Activated CD4-positive, alpha-beta T cell treated with anti-CD3 and anti-CD28 coated beads for 4 hours (primary cell): ENCODE measurements around the gene RPL34.
A peak's percentile ranks its signal among the peaks of the same experiment; 100 is the strongest.
"Not testable (repeated sequence)": the region's sequence is repeated elsewhere in the genome, so short reads cannot be mapped to it uniquely, and the experiment has no call there.

Experiments used
- DNase-seq, 2 donors: peaks; one replicate each; pipeline ENCODE4 v3.0.0-alpha.2; 2020

RPL34 gene

DNA sequence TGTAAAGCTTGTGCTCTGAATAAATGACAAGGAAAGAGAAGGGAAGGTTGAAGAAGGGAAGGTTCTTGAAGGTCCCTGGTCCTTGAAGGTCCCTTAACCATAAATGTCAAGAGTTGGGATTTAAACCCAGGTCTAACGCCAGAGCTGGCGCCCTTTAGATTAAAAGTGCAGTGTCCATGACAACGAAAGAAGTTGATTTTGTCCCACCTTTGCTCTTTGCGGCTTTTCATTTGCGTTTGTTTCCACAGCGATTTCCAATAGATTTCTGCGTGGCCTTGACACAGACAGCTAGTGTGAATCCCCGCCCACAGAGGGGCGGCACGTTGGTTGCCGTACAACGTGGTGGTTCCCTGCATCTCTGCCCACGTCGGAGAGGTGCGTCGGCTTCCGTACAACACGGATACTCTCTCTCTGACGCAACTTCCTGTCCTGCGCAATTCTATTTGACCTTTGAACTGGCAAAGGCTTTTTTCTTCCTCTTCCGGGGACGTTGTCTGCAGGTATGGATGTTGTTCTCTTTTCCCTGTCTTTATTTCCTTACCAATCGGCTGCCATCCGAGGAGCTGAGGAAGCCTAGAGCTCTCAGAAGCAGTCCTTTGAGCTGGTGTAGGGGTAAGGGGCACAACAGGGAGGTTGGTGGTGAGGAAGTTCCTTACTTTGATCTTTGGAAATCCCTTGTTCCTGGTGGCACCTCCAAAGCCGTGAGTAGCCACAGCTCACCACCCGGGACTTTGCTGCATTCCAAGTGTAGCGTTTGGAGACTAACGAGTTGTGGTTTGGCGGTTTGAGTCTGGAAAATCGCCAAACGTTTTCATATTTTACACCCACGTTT, at the start of gene RPL34:
Gene RPL34, plus strand, starts transcription at position 476 of the 832 bp plus-strand sequence. CDS start 1,384 bp downstream, outside the sequence.
- peak; percentile 98 for DNase-seq

DNA sequence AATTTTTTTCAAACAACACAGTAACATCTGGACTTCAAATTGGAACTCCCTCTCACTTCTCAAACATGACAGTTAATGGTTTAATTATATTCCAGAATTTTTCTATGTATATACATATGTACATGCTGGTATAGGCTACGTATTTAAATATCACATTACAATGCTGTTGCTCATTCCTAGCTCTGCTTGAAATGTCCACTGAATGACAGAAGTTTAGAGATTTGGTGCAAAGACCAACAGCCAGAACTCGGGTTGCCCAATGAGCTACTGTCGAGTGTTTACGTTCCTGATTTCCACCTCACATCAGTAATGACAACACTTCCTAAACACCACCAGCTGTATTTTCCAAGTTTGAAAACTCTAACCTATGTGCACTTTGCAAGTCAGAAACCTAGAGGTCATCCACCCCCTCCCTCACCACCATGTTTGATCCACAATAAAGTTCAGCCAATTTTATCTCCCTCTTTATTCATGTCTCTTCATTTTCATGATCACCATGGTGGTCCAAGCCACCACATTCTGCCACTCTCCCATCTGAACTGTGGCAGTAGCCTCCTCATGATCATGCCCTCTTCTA, 49.3 kb upstream of the RPL34 start:
- no peak for DNase-seq

DNA sequence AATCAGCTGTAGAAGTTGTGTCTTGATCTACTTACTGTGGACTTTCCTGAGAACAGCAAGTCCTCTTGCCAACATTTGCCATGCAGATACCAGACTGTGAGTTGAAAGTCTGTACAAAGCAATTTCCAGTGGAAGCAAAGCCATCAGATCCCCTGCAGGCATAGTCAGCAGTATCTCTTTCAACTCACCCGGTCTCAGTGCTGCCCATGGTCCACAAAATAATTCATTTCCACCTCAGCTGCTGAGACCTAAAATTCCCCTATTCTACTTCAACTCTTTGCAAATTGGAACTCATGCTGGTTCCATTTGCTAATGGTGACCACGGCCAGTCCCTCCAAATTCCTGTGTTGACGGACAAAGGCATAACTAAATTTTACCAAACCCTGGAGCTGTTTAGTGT, 46.0 kb upstream of the RPL34 start:
- no peak for DNase-seq

DNA sequence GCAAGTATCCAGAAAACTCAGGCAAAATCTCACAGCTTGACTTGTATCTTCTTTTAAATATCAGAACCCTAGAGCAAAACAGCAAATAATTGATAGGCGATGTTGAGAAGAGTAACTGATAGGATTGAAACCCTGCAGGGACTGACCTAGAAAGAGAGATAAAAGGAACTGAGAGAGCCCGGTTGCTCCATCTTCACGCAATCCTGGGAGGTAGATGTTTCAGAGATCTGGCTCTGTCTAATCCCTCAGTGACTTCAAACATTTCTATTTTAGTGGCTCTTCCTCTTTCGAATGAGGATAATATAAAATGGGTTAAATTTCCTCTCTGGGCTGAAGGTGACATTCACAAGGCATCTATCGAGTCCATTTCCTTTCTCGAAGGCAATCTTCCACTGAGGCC, 39.3 kb upstream of the RPL34 start:
- no peak for DNase-seq

DNA sequence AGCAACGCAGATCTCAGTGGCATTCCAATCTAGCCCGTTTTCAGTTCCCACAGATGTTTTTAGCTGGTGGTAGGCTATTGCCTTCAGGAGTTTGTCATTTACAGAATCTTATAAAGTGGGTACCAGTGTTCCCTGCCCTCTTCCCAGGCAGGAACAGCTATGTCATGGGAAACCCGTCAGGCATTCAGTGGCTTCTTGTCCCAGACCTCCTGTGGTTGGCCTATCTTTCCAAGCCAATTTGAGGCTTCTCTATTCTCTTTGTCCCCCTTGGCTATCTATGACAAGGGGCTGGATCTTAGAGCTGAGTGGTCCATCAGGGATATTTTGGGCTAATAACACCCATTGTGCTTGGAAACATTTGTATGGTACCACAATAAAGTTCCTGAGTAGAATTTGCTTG, 33.6 kb upstream of the RPL34 start:
- no peak for DNase-seq

DNA sequence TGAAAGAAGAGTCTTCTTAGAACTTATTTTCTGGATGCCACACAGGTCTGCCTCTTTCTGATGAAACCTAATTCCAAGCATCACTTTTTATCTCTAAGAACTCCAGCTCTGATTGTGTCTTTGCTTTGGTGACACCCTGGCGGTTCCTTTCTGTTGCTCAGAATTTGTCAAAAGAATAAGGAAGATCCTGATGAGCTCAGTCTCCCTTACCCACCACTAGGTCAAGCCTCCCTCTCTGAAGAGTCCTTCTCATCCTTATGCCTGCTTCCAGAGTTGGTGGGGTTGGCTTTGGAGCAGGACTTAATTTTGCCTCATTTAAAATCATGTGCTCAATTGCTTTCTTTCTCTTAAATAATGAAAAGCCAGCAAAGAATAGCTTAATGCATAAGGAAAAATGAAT, 31.5 kb upstream of the RPL34 start:
- DNase-seq: no peak

DNA sequence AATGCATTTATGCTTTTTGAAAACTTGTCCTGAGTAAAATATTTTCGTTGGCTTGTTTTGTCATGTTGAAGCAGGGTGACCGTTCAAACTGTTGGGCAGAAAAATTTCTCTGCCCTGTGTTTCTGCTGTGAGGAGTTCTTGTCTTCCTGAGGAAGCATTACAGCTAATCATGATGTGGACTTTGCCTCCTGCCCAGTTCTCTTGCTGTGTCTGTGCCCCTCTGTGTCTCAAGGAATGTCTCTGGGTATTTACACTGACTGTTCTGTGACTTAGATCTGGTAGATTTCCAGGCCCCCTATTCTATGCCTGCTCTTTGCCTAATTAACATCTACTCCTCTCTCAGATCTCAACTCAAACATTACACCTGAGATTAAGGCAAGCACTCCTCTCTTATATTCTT, 30.4 kb upstream of the RPL34 start:
- no peak for DNase-seq

DNA sequence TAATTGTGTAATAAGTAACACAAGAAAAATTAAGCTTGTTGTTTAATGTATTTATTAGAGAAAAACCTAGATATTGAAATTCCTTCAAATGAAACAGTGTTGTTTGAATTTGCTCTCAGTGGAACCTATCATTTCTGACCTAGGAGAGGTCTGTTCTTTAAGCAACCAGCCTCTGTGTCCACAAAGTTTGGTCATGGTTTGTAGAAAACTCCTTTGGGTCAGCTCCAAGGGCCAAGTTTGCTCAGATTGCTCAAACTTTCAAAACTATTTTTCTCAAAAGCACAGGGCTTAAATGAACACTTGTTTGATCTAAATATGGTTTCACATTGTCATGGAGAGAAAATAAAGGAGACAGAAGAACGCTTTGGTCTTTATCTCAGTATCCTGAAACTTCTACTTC, 29.6 kb upstream of the RPL34 start:
- no peak for DNase-seq

DNA sequence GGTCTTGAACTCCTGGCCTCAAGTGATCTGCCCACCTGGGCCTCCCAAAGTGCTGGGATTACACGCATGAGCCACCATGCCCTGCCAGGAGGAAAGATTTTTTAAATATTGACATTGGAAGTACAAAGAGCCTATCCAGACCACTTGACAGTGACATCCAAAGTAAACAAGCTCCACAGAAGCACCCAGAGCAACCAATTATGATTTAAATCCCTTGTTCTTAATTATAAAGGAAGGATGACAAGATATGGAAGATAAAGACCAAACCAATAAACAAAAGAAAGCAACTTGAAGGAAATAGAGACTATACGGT, 27.7 kb upstream of the RPL34 start:
- DNase-seq: no peak

DNA sequence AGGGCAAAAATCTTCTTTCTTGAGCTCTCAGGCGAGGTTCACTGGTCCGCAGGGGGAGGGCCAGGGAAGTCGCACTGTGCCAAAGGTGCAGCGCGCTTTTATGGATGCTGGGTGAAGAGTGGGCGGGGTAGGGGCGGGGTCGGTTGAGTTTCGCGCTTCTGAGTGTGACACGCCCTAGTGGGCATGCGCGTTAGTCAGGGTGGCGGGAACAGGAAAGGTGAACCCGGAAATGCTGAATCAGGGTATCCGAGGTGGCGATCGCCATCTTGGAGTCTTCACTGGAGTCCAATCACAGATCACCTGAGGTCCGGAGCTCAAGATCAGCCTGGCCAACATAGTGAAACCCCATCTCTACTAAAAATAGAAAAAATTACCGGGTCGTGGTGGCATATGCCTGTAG, 26.1 kb upstream of the RPL34 start:
- not testable (repeated sequence) for DNase-seq

DNA sequence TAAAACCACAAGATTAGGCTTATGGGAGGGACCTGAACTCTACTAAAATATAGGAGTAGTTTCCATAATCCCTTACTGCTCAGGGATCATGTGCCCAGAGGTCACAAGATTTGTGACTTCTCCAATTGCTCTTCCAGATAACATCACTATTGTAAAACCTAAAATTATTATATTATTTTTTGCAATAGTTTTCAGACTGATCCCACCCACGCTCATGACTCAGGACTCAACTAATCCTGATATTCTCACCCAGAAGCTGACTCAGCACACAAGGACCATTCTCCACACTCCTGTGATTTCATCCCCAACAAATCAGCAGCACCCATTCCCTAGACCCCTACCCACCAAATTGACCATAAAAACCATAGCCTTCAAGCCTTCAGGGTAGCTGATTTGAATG, 24.0 kb upstream of the RPL34 start:
- no peak for DNase-seq

DNA sequence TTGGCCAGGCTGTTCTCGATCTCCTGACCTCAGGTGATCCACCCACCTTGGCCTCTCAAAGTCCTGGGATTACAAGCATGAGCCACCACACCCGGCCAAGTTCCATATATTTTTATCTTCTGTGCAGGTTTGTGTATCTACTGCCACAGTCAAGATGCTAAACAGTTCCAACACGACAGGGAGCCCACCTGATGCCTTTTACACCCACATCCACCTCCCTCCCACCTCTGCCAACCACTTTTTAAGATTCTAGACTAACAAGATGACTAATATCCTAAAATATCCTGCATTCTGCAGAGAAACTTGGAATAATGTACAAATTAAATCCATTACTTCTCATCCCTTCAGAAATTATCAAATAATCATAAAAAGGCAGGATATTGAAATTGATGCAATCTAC, 19.3 kb upstream of the RPL34 start:
- no peak for DNase-seq

DNA sequence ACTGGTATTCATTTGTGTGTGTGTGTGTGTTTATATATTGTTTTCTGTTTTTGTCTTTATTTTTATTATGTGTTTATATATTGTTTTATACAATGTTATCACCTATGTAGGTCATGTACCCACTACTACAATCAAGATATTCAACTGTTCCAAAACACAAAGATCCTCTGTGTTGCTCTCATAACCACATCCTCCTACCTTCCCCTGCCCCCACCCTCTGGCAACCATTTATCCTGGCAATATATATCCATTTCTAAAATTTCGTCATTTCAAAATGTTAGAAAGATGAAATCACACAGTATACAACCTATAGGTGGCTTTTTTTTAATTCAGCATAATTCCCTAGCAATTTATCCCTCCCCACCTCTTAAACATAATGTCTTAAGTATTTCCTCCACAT, 18.8 kb upstream of the RPL34 start:
- peak; percentile 16 to 18 for DNase-seq

DNA sequence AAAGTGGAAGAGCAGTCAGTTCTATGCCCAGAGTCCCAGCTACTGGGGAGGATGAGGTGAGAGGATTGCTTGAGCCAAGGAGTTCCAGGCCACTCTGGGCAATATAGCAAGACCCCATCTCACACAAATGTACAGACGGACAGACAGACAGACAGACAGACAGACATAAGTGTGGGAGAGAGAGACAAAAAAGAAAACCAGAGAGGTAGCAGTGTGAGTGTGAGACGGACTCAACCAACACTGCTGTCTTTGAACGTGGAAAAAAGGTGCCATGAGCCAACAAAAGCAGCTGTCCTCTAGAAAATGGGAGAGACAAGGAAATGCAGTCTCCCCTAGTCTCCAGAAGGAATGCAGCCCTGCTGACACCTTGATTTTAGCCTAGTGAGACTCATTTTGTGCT, 18.2 kb upstream of the RPL34 start:
- no peak for DNase-seq

DNA sequence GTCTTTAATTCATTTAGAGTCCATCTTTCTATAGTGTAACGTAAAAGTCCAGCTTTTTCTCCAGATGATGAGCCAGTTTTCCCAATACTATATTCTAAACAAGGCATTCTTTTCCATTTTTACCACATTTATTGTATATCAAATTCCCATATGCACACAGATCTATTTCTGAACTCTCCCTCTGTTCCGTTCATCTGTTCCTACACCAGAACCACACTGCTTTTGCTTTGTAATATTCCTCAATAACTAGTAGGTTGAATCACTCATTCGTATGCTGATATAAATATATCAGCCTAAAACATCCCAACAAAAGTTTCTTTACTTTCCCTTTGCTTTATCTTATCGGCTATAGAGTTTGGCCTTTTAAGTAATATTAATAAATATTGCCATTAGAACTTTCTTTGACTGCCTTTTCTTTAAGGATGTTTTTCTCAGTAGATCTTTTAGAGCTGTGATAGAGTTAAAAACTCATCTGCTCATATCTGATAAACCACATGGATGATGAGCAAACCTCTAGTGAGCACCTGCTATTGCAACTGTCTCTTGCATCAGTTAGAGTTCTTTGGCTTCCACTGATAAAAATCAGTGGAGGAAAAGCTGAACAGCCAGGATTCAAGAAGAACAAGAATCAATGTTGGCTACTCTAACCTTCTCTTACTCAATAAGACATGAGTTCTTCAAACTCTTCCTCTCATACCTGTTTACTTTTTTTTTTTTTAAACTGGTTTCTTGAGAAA, 13.1 kb upstream of the RPL34 start:
- DNase-seq: no peak

DNA sequence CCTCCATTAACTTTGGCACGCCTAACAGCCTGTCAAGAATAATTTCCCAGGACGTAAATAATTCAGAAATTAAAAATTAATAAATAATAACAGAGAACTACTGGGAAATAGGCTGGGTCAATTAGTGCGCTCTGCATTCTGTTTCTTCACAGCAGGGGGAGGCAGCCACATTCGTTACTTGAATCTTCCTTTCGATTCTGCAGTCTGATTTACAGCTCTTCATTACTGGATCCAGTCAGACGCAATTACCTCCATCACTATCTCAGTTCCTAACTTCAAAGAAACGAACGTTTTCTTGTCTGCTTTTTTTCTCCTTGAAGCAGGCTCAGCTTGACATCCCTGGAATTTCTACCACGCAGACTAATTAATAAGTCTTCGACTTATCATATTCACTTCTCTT, 9.0 kb upstream of the RPL34 start:
- no peak for DNase-seq

DNA sequence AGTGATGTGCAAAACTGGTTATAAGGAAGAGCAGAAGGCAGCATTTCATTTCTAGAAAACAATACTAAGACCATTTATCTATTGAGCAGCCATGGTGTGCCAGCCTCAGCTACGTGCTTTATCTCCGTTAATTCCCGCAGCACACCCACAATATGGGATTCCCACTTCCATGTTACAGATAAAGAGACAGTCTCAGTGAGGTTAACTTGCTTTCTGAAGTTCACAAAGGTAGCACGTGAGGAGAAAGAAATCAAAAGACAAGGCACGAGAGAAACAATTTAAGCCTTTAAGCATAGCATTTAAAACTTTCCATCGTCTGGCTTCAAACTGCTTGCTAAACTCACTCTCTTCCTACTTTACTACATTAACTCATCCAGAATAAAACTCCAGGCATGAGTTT, 8.0 kb upstream of the RPL34 start:
- DNase-seq: no peak

DNA sequence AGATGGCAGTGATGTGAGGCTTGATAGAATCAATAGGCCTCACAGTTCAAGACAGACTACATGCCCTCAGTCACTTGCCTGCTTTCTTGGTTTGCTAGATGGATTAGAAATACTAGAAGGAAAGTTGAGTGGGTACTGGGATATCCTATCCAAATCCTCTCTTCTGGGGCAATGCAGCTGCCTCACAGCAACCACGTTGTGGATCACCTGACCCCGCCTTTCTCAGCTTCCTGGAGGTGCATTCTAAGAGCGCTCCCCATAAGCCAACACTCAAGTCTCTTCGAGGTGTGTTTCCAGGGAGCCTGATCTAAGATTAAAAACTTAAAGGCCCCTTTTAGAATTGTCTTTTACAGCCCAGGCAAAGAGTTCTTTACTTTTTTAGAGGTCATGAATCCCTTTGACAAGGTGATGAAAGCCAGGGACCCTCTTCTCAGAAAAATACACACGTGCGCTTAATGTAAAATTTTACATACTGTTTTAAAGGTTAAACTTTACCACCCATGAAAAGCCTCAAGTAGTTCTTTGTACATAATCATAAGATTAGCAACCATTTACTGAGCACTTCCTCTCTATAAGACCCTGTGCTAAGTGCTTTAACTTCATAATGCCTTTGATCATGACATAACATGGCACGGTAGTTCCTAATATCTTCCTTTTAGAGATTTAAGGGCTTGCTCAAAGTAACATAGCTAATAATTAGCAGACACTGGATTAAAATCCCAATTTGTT, 840 bp upstream of the RPL34 start:
- peak; percentile 34 to 37 for DNase-seq

DNA sequence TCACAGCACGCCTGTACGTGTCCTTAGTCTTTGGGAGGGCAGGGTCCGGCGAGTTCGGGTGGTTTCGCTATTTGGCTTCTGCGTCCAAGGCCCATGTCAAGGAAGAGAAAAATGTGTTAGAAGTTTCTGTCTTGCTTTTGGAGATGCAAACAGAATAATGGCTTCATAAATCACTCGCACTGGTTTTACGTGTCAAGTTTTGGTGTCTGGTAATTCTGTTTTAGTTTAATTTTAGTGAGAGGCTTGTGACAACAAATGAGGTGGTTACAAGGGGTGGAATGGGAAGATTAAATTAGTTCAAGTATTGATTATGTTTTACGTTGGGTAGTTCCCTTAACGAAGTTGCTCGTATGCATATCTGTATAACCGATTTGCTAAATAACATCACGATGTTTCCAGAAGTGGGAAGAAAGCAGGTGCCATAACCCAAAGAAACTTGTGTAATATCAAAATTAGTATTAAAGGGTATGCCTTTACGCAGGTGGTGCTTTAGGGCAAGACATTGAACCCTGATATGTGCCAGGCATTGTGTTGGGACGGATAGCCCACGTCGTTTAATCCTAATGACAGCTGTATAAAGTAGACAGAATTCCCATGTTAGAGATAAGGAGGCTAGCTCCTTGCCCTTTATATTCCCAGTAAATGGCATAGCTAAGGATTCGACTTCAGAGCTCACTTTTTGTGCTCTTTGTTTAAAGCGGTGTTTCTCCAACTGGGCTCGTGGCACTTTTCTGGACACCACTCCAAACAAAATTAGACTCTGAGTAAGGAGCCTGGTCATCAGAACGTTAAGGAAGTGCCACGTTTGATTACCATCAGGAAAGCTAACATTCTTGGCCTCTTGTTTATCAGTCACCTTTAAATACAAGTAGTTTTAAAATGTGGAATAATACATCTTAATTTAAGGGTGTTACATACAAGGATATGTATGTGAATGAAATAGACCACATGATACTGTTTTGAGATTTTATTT, 843 bp downstream of the RPL34 start:
- DNase-seq: no peak

DNA sequence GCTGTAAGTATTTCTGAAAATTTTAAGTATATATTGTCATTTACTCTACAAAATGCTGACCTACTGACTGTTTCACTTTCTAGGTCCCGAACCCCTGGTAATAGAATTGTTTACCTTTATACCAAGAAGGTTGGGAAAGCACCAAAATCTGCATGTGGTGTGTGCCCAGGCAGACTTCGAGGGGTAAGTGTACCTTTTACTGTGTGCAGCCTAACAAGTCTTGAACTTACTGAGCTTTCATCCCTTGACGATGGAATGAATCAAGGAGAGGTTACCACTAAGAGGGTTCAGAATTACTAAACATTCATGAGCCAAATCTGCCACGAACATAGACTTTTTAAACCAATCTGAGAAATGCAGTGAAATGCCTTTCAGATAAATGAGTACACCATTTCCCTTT, 1.6 kb downstream of the RPL34 start:
- no peak for DNase-seq

DNA sequence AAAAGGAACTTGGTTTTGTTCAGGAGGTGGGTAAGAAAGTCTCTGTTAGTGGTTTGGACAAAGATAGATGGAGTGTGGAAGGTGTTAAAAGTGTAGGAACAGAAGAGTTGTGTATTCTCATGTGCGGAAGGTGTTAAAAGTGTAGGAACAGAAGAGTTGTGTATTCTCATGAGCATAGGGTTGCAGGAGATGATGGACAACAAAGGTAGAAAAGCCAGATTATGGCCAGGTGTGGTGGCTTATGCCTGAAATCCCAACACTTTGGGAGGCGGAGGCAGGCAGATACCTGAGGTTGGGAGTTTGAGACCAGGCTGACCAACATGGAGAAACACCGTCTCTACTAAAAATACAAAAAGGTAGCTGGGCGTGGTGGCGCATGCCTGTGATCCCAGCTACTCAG, 2.5 kb downstream of the RPL34 start:
- DNase-seq: no peak
